Endothelial cell of umbilical vein (primary cell): ENCODE data around the gene SOHLH2.

Experiments
- EZH2 ChIP-seq: IDR thresholded peaks from 2 replicates; pipeline ENCODE4 v1.6.1; 2012; ENCODE audit warnings: borderline replicate concordance, low read depth, mild to moderate bottlenecking, moderate library complexity, low read length, inconsistent platforms; ENCODE audit not compliant: severe bottlenecking
- JUN ChIP-seq: IDR thresholded peaks from 2 replicates; pipeline ENCODE4 v1.6.1; 2011; ENCODE audit warnings: borderline replicate concordance, low read depth; ENCODE audit not compliant: insufficient read length, insufficient read depth
- POLR2A ChIP-seq: IDR thresholded peaks from 2 replicates; pipeline ENCODE4 v1.6.1; 2012; ENCODE audit warnings: low read depth, mild to moderate bottlenecking, control low read depth, low read length
- POLR2AphosphoS5 ChIP-seq: IDR thresholded peaks from 2 replicates; pipeline ENCODE4 v1.6.1; 2012; ENCODE audit warnings: low read depth, mild to moderate bottlenecking, control low read depth, low read length, moderate library complexity; ENCODE audit not compliant: insufficient read depth
- TF ChIP-seq, protein P1 (sequence below), 2 donors: IDR thresholded peaks; 1 replicate in 1 of 2; 2 replicates in 1 of 2; pipeline ENCODE4 v1.5.1; 2011; ENCODE audit warnings: low read length in 2 of 2, mild to moderate bottlenecking in 2 of 2, moderate library complexity in 2 of 2, control low read depth in 1 of 2, inconsistent platforms in 1 of 2, low read depth in 1 of 2; ENCODE audit not compliant: insufficient read depth in 1 of 2; ENCODE audit errors: extremely low read depth in 1 of 2

DNA sequence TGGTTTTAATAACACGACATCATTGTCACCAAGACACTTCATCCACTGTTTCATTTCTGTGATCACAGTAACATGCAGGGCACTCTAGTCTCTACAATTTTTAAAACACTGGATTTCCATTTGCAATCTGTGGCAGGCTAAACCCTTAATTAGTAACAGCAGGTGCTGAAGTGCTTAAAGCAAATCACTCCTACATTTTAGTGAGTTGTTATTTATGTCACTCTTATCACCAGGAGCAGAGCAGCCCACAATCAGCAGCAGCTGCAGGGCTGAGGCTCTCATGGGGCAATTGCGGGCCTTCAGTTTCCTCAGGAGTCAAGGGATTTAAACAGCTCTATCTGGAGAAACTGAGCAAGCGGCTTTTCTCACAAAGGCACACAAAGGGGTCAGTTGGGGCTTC, 1.6 kb downstream of the SOHLH2 start:
- TF ChIP-seq, protein P1, sequence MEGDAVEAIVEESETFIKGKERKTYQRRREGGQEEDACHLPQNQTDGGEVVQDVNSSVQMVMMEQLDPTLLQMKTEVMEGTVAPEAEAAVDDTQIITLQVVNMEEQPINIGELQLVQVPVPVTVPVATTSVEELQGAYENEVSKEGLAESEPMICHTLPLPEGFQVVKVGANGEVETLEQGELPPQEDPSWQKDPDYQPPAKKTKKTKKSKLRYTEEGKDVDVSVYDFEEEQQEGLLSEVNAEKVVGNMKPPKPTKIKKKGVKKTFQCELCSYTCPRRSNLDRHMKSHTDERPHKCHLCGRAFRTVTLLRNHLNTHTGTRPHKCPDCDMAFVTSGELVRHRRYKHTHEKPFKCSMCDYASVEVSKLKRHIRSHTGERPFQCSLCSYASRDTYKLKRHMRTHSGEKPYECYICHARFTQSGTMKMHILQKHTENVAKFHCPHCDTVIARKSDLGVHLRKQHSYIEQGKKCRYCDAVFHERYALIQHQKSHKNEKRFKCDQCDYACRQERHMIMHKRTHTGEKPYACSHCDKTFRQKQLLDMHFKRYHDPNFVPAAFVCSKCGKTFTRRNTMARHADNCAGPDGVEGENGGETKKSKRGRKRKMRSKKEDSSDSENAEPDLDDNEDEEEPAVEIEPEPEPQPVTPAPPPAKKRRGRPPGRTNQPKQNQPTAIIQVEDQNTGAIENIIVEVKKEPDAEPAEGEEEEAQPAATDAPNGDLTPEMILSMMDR (IDR thresholded peaks at IDR 0.05; ENCODE audit: extremely low read depth in 1 of 2, insufficient read depth in 1 of 2, low read depth in 1 of 2, low read length in 2 of 2), result no peak
- TF ChIP-seq POLR2A (no peak), POLR2AphosphoS5 (no peak), EZH2 (no peak), JUN (no peak)
